AG09309 (cell line): Measurements from ENCODE around the gene TPBGL.

Experiments
- DNase-seq: peaks from one replicate; pipeline ENCODE4 v3.0.0-alpha.2; 2010; ENCODE audit warnings: low read depth
- H3K4me3 ChIP-seq: 2 replicates; pipeline ENCODE4 v1.5.1; 2011; ENCODE audit warnings: mild to moderate bottlenecking, low read depth, low read length, moderate library complexity; ENCODE audit not compliant: control insufficient read depth
- TF ChIP-seq, protein P1 (sequence below): IDR thresholded peaks from 2 replicates; pipeline ENCODE4 v1.5.1; 2011; ENCODE audit warnings: mild to moderate bottlenecking, low read depth, low read length, inconsistent platforms; ENCODE audit not compliant: insufficient read depth, control insufficient read depth; ENCODE audit errors: missing control alignments

The TPBGL gene

DNA sequence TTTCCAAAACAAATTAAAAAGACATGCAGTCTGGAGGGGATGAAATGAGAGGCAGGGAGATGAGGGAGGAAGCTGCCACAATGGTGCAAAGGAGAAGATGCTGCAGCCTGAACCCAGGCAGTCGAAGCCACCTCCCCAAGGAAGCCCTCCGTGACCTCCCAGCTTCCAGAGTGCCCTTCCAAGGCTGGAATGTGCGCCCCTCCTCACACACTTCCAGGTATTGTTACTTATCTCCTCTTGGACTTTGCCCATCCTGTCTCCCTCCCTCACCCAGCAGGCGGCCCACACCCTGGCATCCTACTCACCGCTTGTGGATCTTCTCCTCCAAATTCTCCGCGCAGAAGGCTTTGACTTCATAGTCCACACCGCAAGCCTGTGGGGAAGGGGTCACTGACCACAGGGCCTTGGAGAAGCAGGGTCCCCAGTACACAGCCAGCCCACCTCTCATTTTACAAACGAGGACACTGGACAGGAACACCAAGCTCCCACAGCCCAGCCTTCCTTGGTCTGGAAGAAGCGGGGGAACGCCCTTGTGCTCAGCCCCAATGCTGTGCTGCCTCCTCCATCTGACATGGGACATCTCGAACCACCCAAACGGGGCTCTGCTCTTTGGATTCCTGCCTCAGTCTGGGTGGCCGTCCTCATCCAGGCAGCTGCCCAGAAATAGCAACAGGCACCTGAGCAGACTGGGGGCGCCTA is 40.3 kb downstream of the TPBGL start:
- DNase-seq: no peak
- TF ChIP-seq, protein P1, sequence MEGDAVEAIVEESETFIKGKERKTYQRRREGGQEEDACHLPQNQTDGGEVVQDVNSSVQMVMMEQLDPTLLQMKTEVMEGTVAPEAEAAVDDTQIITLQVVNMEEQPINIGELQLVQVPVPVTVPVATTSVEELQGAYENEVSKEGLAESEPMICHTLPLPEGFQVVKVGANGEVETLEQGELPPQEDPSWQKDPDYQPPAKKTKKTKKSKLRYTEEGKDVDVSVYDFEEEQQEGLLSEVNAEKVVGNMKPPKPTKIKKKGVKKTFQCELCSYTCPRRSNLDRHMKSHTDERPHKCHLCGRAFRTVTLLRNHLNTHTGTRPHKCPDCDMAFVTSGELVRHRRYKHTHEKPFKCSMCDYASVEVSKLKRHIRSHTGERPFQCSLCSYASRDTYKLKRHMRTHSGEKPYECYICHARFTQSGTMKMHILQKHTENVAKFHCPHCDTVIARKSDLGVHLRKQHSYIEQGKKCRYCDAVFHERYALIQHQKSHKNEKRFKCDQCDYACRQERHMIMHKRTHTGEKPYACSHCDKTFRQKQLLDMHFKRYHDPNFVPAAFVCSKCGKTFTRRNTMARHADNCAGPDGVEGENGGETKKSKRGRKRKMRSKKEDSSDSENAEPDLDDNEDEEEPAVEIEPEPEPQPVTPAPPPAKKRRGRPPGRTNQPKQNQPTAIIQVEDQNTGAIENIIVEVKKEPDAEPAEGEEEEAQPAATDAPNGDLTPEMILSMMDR: no peak
- no peak overlapping the region for H3K4me3 ChIP-seq

DNA sequence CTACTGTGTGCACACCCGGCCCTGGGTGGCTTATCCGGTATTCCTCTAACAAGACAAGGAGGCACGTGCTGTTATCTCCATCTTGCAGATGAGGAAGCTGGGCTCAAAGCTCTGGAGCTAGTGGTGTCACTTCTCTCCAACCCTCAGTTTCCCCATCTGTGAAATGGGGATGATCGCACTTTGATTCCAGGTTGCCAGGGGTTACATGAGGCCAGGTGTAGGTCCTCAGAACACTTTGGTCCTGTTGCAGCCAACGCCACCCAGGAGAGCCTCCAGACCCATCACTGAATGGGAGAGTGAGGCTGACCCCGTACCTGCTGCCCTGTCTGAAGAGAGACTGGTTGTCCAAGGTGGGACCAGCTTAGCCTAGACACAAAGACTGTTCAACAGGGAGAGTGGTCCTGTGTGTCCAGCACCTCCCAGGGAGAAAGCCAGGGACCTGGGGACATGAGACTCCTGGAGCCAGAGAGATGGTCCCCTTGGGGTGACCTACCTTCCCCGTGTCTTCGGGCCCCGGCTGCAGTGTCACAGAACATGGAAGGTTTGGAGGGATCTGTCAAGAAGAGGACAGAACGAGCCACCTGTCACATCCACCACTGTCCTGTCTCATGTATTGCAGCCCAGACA is 41.0 kb downstream of the TPBGL start:
- no peak for DNase-seq
- TF ChIP-seq, protein P1: no peak
- H3K4me3 ChIP-seq: no peak overlapping the region

DNA sequence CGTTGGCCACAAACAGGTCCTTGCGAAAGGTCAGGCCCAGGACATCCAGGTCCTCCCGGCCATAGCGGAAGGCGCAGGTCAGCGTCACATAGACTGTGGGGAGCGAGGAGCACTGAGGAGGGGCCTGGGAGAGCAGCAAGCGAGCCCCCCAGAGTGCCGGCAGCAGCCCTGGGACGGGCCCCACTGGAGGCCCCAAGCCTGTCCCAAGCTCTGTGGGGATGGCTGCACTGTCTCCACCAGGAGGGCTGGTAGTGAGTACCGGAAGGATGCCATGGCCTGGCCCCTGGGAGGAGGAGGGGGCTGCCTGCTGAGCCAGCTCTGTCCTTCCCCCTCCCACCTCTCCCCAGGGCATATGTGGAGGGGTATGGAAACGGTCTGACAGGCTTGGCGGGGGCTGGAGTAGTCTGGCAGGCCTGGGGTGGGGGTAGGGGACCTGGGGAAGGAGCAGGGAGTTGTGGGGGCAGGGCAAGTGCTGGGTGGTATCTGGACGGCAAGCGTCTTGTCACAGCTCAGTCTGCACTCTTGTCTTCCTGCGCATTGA is 42.9 kb downstream of the TPBGL start:
- TF ChIP-seq, protein P1: no peak
- no peak for DNase-seq
- H3K4me3 ChIP-seq: no peak overlapping the region

DNA sequence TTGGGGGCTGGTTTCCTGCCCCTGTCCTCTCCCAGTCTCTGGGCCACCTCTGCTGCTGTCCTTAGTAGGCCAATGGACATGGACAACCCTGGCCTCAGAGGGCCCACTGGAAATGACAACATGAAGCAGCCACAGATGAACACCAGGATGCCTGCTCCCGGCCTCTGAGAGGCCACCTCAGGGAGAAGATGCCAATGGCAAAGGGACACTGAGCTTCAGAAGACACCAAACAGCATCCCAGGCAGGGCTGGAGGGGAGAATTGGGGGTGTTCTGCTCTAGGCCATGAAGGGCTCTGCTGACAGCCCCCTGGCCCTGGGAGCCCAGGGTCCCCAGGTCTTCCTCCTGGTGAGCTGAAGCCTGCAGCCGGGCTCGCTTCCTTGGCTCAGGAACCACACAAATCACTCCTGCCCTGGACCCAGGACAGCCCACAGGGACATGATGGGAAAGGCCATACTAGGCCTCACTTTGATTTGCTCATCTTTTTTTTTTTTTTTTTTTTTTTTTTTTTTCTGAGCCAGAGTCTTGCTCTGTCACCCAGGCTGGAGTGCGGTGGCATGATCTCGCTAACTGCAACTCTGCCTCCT is 45.3 kb downstream of the TPBGL start:
- DNase-seq: no peak
- TF ChIP-seq, protein P1: no peak
- no peak overlapping the region for H3K4me3 ChIP-seq

DNA sequence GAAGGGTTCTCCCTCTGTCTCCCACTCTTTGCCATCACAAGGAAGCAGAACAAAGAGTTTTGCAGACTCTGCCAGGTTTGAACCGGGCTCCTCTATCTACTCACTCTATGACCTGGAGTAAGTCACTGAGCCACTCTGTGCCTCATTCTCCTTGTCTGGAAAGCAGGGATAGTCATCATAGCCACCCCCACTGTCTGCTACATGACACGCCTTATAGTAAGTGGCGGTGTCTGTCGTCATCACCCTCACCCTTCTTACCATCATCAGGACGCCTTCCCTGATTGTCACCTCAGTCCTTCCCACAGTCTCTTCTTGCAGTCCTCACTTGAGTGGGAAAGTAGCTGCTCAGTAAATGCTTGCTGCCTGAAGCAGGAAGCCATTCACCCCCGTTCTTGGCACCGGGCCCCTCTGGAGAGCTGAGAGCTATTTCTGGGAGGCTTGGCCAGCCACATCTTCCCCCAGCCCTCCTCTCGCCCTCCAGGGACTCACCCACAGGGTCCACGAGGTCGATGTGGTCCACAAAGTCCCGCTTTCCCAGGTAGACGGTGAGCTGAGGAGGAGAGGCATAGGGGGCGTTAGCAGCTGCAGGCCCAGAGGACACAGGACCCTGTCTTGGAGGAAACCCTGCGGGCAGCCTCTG is 46.4 kb downstream of the TPBGL start:
- TF ChIP-seq, protein P1: no peak
- no peak overlapping the region for H3K4me3 ChIP-seq

DNA sequence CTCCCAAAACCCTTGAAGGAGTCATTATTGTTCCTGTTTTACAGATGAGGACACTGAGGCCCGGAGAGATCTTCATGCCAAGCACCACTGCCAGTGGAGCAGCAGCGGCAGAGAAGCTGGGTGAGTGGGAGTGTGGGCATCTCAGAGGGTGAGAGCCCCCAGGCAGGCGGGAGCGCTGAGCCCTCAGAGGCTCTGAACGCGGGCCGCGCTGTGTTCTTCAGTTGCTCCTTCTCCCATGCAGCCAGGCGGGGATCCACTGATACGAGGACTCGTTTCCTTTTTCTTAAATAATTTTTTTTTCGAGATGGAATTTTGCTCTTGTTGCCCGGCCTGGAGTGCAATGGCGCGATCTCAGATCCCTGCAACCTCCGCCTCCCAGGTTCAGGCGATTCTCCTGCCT is 47.0 kb downstream of the TPBGL start:
- DNase-seq: no peak
- H3K4me3 ChIP-seq: no peak overlapping the region
- TF ChIP-seq, protein P1: no peak

More for the DNA sequence above, 46.4 kb downstream of the TPBGL start:
- DNase-seq: no peak
